OCI-LY7 (cell line): ENCODE results near the gene ZNF728.

Source experiments
- EZH2phosphoT487 ChIP-seq: fragments of 200-600 bp; sonication (generic); IDR thresholded peaks from 2 replicates; pipeline ENCODE4 v1.6.1; 2018; ENCODE audit warnings: low read depth, borderline replicate concordance, mild to moderate bottlenecking, mixed run types, antibody characterized with exemption, low read length, moderate library complexity, mixed read lengths
- TF ChIP-seq, protein P1 (sequence below): fragments of 200-600 bp; sonication (generic); conservative IDR thresholded peaks from 2 replicates; pipeline ENCODE4 v1.5.1; 2014; ENCODE audit warnings: mild to moderate bottlenecking, antibody characterized with exemption, low read length, moderate library complexity, mixed read lengths

DNA sequence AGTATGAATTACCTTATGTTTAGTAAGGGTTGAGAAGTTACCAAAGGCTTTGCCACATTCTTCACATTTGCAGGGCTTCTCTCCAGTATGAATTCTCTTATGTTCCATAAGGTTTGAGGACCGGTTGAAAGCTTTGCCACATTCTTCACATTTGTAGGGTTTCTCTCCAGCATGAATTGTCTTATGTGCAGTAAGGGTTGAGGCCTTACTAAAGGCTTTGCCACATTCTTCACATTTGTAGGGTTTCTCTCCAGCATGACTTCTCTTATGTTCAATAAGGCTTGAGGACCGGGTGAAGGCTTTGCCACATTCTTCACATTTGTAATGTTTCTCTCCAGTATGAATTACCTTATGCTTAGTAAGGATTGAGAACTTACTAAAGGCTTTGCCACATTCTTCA lies 26.7 kb downstream of the ZNF728 start:
- TF ChIP-seq, protein P1, sequence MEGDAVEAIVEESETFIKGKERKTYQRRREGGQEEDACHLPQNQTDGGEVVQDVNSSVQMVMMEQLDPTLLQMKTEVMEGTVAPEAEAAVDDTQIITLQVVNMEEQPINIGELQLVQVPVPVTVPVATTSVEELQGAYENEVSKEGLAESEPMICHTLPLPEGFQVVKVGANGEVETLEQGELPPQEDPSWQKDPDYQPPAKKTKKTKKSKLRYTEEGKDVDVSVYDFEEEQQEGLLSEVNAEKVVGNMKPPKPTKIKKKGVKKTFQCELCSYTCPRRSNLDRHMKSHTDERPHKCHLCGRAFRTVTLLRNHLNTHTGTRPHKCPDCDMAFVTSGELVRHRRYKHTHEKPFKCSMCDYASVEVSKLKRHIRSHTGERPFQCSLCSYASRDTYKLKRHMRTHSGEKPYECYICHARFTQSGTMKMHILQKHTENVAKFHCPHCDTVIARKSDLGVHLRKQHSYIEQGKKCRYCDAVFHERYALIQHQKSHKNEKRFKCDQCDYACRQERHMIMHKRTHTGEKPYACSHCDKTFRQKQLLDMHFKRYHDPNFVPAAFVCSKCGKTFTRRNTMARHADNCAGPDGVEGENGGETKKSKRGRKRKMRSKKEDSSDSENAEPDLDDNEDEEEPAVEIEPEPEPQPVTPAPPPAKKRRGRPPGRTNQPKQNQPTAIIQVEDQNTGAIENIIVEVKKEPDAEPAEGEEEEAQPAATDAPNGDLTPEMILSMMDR: no peak
- TF ChIP-seq EZH2phosphoT487: no peak
